ENCODE measurements around the gene VSTM2B.

The VSTM2B gene

DNA sequence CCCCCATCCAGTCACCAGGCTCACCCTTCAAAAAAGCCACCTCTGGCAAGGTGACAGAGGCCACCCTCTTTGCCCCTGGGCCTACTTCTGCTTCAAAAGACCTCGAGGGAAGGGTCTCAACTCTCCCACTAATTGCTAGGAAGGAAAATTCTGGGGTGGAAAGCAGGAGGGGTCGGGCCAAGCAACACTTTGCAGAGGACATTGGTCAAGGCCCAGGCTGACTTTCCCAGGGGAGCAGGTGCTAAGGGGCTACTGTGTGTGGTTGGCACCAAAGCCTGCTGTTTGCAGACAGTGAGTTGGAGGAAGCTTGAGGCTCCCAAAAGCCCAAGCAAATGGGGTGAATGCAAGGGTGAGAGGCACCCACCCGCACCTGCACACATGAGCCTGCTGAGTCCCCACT lies 28.6 kb upstream of the VSTM2B start:
- DNase-seq: no peak

DNA sequence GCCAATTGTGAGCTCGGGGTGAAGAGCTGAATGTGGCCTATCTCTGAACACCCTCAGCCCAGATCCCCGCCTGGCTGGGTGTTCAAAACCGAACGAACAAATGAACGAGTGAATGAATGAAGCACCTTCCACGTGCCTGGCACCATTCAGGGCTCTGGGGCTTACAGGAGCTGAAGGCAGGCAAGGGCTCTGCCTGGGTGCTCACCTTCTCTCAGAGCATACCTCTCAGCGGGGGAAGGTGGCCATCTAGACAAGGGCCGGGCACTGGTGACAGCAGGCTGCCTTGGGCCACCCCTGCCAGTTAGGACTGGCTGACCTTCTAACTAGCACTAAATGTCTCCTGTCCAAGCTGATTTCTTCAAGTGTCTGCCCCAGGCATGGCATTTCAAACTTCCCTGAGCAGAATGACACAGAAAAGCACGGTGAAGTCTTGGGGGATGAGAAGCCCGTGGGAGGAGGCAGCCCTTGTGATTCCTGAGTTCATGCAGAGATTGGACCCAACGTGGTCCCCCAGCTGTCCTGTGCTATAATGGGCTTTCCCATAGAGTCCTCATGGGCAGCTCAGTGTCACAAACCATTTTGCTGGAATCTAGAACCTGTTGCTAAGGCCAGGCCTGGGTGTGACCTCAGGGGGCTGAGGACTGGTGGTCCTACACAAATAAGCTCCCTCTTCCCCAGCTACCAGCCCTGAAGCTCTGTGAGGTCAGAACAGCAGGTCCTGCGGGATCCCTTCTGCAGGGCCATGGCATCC lies 27.9 kb upstream of the VSTM2B start:
- no peak for DNase-seq

DNA sequence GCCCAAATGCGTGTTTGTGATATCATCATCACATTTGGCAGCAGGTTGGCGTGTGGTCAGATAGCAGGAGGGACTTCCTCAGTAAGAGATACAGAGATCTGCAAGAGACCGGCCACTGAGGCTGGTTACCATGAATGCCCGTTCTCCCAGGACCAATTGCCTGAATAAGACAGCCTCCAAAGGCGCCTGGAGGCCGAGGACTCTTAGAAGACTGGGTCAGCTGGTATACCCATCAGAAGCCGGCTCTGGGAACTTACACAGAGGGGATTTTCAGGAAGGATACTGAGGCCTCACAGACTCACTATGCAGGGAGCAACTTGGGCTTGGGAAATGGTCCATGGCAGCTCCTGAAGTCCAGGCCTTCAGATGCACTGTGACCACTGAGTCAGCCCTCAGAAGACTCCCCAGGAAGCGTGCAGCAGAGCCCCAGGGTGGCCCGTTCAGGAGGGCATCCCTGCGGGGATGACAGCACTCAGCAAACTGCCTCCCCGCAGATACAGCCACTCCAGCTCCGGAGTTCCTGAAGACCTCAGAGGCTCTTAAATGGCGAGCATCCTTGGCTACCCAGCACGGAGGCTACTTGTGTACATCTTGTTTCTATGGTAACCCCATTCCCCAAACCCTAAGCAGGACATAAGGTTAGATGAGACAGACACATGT lies 26.4 kb upstream of the VSTM2B start:
- no peak for DNase-seq

DNA sequence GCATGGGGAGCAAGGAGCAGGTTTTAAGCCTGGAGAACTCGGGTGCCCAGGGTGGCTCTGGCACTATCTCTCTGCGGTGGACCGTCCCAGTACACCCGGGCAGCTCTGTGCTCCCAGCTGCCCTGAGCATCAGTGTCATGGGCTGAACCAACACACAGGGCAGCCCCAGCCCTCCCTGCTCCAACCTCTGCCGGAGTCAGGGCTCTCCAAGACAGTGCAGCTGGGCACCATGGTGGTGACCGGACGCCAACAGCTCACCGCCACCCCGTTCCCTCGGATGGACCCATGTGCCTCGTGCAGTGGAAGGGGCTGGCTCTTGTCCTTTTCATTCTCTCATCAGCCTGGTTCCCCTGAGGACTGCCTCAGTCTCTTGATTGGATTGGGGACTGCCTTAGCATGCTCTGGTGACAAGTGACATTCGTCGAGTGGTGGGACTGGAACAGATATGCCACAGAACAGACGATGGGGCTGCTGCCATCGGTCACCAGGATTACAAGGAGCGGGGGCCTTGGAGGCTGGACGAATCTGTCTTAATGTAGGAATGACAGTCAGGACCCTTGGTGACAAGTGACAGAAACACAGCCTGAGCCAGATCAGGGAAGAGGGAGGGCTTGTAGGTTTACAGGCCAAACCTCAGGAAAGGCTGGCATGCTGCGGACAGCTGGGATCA lies 25.7 kb upstream of the VSTM2B start:
- DNase-seq: no peak

DNA sequence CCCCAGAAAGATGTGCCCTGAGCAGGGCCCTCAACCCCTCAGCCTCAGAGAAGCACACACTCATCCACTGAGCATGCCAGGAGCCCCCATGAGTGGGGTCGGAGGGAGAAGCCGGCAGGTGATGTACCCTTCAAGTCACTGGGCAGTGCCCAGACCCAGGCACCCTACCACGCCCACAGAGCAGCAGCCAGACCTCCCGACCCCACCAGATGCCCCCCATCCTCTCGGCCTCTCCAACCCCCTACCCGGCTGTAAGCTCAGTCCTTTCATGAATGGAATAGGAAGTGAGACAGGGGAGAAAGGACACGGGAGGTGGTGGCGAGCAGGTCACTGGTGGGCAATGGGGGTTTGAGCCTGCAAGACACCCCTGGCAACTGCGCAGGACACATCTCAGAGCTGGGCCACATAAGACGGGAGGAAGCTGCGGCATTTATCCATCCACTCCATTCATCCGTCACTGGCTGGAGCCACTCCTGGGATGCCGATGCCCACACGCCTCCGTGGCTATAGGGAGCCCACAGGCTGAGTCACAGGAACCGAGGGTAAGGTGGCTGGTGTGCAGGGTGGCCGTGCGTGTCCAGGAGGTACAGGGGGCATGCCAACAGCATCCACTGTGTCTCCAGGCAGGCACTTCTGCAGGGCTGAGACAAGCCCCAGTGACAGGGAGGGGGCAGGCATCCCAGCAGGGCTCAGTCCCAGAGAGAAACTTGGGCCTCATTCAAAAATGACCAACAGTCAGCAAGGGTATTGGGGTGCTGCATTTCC lies 23.8 kb upstream of the VSTM2B start:
- DNase-seq: no peak

DNA sequence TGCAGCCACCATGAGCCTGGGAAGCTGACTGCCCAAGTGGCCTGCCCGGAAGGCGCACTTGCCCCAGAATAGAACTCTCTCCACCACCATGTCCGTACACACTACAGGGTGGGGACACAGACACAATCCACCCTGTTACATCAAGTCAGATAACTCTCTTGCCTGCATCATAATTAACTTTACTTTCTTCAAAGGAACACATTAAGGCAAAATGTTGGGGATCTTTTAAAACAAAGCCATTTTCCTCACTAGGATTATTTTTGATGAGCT lies 23.3 kb upstream of the VSTM2B start:
- no peak for DNase-seq

DNA sequence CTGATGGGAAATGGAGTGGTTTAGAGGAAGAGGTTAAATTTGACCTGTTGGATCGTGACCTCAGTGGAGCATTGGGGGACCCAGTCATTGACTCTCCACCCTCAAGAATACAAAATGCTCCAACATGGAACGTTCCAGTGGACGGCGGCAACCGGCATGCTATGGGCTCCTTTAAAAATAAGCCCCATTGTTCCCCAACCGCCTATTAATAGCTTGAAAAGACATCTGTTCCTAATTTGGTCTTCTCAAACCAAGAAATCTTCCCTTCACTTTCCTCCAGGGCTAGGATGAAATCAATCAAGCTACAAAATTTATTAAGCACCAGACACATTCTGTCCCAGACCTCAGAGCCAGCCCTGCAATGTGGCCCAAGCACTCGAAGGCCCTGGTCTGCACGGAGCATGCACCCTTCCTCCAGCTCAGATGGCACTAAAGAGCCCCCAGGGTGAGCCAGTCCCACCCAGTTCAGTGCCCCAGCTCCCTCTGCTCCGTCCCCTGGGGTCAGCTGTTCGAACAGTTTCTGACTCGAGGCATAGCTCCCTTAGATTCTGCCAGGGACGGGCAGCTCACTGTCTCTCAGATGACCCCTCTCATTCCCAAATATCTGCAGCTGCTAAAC lies 22.5 kb upstream of the VSTM2B start:
- DNase-seq: no peak

DNA sequence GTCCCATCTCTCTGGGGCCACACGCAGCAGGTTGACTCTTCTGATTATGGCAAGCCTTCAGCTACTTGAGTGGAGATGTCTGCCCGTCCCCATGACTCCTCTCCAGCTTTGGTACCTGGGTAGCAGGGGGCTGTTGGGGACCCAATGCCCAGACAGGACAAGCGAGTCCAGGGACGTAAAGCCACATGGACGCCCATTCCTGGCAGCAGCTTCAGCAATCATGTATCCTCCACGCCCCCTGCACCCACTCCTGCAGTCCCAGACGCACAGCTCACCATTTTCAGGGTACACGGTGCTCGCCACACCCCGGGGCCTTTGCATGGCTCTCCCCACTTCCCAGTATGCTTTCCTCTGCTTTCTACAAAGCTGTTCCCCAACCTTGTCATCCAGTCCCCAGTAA lies 22.0 kb upstream of the VSTM2B start:
- no peak for DNase-seq

DNA sequence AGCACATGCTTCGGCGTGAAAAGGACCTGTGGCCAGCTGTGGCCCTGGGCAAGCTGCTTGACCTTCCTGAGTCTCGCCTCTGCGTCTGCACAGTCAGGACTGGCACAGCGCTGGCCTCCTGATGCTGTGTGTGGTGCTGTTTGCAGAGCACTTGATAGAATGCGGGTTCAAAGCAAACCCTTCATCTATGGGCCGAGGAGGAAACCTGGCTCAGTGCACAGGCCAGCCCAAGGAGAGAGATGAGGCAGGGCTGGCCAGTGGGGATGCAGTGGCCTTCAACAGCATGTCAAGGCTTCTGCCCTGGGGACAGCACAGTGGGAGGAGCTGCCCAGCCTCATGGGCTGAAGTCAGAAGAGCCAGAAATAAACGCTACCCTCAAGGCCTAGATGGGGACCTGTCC lies 21.3 kb upstream of the VSTM2B start:
- no peak for DNase-seq

DNA sequence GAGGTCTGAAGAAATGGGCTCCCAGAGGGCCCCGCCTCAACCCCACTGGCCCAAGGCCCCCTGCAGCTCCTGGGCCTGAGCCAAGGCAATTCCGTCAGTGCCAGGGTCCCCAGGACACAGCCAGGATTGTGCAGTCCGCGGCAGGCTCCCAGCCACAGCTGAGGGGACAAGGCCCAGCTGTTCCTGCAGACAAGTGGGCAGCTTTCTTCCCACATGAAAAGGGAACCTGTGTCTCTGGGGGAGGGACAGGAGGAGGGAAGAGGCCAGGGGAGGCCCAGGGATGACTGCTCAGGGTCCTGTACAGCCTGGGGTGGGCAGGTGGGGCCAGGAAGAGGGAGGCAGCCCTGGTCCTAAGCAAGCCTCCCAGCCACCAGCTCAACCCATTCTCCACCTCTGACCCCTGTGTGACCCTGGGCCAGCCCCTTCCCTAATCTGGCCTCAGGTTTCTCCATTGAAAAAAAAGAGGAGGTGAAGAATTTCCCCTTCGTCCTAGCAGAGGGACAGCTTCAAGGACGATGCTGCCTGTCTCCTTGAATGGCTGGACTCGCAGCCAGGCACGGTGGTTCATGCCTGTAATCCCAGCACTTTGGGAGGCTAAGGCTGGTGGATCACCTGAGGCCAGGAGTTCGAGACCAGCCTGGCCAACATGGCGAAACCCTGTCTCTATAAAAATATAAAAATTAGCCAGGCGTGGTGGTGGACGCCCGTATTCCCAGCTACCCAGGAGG lies 20.5 kb upstream of the VSTM2B start:
- DNase-seq: no peak

DNA sequence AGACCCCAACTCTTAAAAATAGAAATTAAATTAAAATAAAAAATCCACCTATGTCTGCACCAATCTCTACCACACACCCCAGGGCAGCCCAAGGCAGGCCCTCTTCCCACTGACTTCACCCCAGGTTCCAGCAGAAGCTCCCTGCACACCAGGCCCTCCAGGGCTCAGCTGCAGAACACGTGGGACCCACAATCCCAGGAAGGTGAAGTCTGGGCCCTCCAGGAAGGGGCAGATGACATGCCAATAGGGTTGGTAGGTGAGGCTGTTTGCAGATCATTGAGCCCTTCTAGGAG lies 19.2 kb upstream of the VSTM2B start:
- no peak for DNase-seq

DNA sequence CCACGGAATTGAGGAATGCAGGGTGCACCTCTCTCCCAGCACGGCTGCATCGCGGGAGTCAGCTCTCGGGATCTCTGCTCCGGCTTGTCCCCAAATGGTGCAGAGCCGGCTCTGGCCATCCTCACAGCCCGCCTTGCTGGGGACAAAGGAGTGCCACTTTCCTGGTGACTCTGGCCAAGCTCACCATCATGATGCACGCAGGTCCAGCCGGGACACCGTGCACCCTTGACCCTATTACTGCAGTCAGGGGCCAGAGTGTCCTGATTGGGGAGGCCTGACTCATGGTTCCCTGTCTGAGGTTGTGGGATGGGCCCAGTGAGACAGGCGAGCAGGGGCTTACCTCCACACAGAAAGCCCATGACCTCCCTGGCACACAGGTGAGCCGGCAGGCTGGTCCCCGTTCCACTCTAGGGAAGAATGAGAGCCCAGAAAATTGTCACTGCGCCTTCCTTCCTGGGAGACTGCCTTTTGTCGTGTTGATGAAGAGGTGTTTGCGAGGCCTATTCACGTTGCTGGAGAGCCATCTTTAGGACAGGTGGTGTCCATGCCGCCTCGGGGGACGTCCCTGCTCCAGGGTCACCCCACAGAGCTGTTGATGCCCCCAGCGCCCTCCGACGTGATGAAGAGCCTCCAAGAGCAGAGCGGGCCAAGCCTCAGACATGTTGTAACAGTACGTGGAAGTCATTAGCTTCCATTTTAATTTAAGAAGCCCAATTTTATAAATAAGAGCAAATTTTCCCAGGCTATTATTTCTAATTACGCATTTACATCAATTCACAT lies 18.5 kb upstream of the VSTM2B start:
- no peak for DNase-seq

DNA sequence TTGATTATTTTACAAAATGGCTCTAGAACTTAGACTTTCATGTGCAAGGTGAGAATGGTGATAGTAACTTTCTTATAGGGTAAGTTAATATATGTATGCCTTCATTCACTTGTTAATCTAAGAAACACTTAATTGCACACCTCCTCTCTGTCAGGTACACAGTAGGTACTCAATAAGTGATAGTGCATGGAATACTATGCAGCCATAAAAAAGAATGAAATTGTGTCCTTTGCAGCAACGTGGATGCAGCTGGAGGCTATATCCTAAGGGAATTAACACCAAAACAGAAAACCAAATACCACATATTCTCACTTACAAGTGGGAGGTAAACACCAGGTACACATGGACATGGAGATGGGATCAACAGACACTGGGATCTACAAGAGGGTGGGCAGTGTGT lies 17.6 kb upstream of the VSTM2B start:
- DNase-seq: no peak

DNA sequence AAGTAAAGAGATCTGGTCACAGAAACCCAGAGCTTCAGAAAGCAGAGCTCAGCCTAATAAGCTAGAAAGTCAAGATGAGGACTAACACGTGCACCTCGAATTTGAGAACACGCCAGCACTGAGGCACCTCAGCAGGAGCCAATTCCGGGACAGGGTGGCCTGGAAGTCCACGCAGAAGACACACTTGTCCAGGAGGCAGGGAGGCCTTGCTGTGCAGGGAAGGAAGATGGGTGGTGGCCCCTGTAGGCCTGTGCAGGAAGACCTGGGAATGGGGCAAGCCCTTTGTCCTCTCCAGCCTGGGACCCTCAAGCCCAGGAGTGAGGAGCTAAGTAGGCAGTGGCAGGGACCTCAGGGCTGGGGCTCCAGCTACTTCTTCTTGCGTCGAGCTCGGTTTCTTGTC lies 16.3 kb upstream of the VSTM2B start:
- no peak for DNase-seq

DNA sequence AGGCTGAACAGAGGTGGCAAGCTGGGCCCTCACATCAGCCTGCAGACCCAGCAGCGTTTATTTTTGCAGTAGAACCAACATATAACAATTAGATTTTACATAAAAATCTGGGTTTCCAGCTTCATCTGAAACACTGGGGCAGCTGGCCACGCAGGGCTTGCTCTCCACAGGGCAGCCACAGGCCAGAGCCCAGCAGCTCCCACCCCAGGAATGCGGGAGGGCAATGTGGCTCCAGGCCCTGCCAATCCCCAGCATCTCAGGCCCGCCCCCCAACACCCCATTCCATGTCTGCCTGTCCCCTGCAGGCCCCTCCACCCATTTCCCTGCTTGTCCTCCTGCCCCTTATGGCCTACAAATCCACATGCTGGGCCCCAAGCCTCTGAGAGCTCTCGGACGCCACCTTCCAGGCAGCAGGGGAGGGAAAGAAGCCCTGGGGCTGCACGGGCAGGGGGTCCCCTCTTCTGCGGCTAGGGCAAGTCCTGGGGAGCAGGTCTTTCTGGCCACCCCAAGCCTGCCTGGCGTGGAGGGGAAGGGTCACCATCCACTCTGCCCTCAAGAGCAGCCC lies 15.0 kb upstream of the VSTM2B start:
- no peak for DNase-seq

DNA sequence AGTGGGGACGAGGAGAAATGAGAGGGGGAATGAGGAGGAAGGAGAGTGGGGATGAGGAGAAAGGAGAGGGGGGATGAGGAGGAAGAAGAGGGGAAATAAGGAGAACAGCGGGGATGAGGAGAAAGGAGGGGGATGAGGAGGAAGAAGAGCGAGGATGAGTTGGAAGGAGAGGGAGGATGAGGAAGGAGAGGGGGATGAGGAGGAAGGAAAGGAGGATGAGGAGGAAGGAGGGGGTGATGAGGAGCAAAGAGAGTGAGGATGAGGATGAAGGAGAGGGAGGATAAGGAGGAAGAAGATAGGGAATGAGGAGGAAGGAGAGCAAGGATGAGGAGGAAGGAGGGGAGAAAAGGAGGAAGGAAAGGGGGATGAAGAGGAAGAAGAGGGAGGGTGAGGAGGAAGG lies 14.0 kb upstream of the VSTM2B start:
- no peak for DNase-seq

DNA sequence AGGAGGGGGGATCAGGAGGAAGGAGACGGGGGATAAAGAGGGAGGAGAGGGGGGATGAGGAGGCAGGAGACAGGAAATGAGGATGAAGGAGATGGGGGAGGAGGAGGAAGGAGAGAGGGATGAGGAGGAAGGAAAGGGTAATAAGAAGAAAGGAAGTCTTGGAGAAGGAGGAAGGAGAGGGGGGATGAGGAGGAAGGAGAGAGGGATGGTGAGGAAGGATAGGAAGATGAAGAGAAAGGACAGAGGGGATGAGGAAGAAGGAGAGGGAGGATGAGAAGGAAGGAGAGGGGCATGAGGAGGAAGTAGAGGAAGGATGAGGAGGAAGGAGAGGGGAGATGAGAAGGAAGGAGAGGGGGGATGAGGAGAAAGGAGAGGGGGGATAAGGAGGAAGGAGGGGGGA lies 13.0 kb upstream of the VSTM2B start:
- DNase-seq: no peak

DNA sequence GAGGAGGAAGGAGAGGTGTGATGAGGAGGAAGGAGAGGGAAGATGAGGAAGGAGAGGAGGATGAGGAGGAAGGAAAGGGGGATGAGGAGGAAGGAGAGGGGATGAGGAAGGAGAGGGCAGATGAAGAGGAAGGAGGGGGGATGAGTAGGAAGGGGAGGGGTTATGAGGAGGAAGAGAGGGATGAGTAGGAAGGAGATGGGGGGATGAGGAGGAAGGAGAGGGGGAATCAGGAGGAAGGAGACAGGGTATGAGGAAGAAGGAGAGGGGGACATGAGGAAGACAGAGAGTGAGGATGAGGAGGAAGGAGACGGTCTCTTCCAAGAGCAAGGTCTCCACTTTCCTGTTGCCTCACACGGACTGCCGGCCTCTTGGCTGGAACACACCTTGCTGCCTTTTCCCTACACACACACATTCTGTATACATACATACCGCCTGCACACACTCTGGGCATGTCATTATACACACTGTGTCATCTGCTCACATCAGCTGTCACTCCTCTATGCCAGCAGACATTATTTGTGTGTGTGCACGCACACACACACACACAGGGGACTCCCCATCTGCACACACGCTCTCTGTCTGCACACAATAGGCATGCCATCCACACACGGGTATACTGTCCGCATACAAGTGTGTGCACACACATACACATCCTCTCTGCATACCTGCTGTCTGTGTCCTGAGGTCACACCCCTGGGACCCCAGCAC lies 11.1 kb upstream of the VSTM2B start:
- DNase-seq: no peak

DNA sequence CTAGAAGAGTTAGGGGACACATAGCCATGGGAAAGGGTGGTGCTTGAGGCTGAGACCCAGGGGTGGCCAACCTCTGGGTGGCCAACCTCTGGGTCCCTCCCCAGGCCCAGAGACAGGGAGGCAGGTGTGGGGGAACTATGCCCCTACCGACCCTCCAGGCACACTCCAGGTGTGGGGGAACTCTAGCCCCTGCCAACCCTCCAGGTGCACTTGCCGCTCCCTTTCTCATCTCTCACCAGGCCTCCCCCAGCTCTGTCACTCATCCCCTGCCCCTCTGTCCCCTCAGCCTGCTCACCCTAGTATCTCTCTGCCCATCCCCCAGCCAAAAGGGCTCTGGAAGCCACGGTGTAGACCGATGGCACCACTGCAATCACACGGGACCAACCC lies 10.6 kb upstream of the VSTM2B start:
- DNase-seq: no peak

DNA sequence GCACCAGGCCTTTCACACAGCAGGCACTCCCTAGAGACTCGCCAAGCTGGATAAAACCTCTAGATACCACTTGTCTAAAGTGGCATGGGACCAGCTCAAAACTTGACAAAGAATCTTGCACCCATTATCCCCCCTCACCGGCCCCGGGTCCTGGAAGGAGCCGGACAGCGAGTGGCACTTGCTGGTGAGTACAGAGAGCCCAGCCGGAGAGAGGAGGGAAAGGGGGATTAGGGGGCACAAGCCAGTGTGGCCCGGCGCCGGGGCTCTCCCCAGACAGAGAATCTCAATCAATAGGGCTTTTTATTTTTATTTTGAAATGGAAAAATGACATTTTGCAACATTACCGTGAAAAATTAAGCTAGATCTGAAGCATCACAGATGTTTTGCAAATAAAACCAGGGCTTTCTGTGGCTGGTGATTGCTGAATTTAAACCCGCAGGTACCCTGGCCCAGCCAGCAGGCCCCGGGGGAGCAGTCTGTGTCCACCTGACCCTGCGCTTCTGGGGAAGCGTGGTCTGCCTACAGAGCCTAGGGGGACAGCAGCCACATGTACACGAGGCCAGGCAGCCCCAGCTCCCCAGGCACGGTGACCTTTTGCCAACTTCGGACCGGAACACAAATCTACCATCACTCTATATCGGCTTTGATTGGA lies 10.0 kb upstream of the VSTM2B start:
- DNase-seq: no peak

DNA sequence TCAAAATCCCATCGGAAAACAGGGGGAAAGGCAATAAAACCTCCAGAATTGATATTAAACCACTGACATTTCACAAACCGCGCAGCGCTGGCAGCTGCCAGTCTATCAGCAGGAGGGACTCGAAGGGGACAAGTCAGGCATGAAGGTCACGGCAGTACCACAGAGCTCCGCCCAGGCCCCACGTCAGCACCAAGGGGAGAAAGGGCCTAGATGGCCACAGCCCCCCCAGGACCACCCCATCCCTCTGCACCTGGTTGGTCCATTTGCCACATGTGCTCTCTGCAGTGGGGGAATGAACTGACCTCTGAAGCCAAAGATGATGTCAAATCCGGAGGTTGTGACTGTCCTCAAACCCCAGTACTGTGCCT lies 9.5 kb upstream of the VSTM2B start:
- DNase-seq: no peak

Measured in NCI-H446 (cell line).